Activated naive CD4-positive, alpha-beta T cell treated with anti-CD3 and anti-CD28 coated beads for 36 hours (primary cell): ENCODE data around the gene TSPAN13. TPM values are rescaled to one million over a fixed set of nuclear protein-coding genes. Genes with fewer than 3 reads are reported as not detected.

Source experiments
- CTCF ChIA-PET: fragments of 350-600 bp; sonication (Branson Sonifier 250); formaldehyde crosslinking; loops from one replicate; lab custom pipeline; 2021; ENCODE audit warnings: antibody characterized with exemption; lab: Charles Lee
- DNase-seq: peaks from one replicate; pipeline ENCODE4 v3.0.0-alpha.2; 2020
- H3K27ac Mint-ChIP-seq: one replicate; pipeline ENCODE4 v1.8.0; 2021; ENCODE audit warnings: mild to moderate bottlenecking, mixed read lengths
- H3K27me3 Mint-ChIP-seq: one replicate; pipeline ENCODE4 v1.8.0; 2021; ENCODE audit warnings: low read depth, mixed read lengths
- H3K36me3 Mint-ChIP-seq: one replicate; pipeline ENCODE4 v1.8.0; 2021; ENCODE audit warnings: low read depth, mixed read lengths
- H3K4me1 Mint-ChIP-seq: one replicate; pipeline ENCODE4 v1.8.0; 2021; ENCODE audit warnings: low read depth, mixed read lengths
- H3K4me3 Mint-ChIP-seq: one replicate; pipeline ENCODE4 v1.8.0; 2021; ENCODE audit warnings: mild to moderate bottlenecking, moderate library complexity, mixed read lengths
- H3K9me3 Mint-ChIP-seq: one replicate; pipeline ENCODE4 v1.8.0; 2021; ENCODE audit warnings: mixed read lengths
- intact Hi-C: fragments of 100-400 bp; cut with micrococcal nuclease; formaldehyde crosslinking; loops from one replicate; pipeline ENCODE4 v1.15.1; 2023
- total RNA-seq, 2 experiments: library from RNA; stranded (reverse); gene quantifications; one replicate each; pipeline ENCODE4 v1.2.3, GENCODE V29; 2021

TSPAN13 gene
- total RNA-seq, 2 experiments from 2014 or later = 0.35 to 0.52 TPM

GRCh38 chr7:16785846-16786245 is 32.3 kb downstream of the TSPAN13 start:
- CTCF ChIA-PET = no interaction called here
- intact Hi-C loops = no loop called here
- Mint-ChIP-seq H3K4me1 (no peaks in the 10 kb centered on the region), H3K4me3 (no peak overlapping the region), H3K27me3 (no peaks in the 10 kb centered on the region), H3K36me3 (no peaks in the 10 kb centered on the region), H3K9me3 (no peaks in the 10 kb centered on the region), H3K27ac (no peak overlapping the region)
- DNase-seq = no peak

- Mint-ChIP-seq H3K4me1 (no peaks in the 10 kb centered on the region), H3K36me3 (no peaks in the 10 kb centered on the region), H3K27me3 (no peaks in the 10 kb centered on the region), H3K4me3 (no peak overlapping the region), H3K9me3 (no peaks in the 10 kb centered on the region), H3K27ac (no peak overlapping the region)
- intact Hi-C loops = no loop called here
- CTCF ChIA-PET = no interaction called here
- no peak for DNase-seq
These were observed 32.7 kb downstream of the TSPAN13 start for GRCh38 chr7:16786257-16786656.

GRCh38 chr7:16787127-16787526 is 33.6 kb downstream of the TSPAN13 start:
- no peak for DNase-seq
- Mint-ChIP-seq H3K9me3 (no peaks in the 10 kb centered on the region), H3K4me1 (no peaks in the 10 kb centered on the region), H3K4me3 (no peak overlapping the region), H3K36me3 (no peaks in the 10 kb centered on the region), H3K27ac (no peak overlapping the region), H3K27me3 (no peaks in the 10 kb centered on the region)
- CTCF ChIA-PET = no interaction called here
- intact Hi-C loops = no loop called here

- H3K27ac Mint-ChIP-seq = no peak overlapping the region
- CTCF ChIA-PET = interaction anchor here (0.6 to 1.0 kb wide), 2 partner anchors 10 to 101 kb away, joined by 3 read pairs; no protein-coding TSS in a partner anchor
- DNase-seq = no peak
- no peaks in the 10 kb centered on the region for H3K9me3 Mint-ChIP-seq
- no peaks in the 10 kb centered on the region for H3K36me3 Mint-ChIP-seq
- intact Hi-C loops = no loop called here
- peaks cover 12% of the 10 kb centered on the region for H3K27me3 Mint-ChIP-seq
- H3K4me1 Mint-ChIP-seq = no peaks in the 10 kb centered on the region
- H3K4me3 Mint-ChIP-seq = no peak overlapping the region
These were observed 37.5 kb downstream of the TSPAN13 start for GRCh38 chr7:16791071-16791470.

GRCh38 chr7:16791905-16792698 is 38.5 kb downstream of the TSPAN13 start:
- no peak overlapping the region for H3K27ac Mint-ChIP-seq
- H3K9me3 Mint-ChIP-seq = no peaks in the 10 kb centered on the region
- no peak overlapping the region for H3K4me3 Mint-ChIP-seq
- CTCF ChIA-PET = interaction anchor here (1.0 kb wide), 1 partner anchor 9 kb away, joined by 3 read pairs; no protein-coding TSS in a partner anchor
- intact Hi-C loops = no loop called here
- no peaks in the 10 kb centered on the region for H3K4me1 Mint-ChIP-seq
- H3K36me3 Mint-ChIP-seq = no peaks in the 10 kb centered on the region
- H3K27me3 Mint-ChIP-seq = peaks cover 14% of the 10 kb centered on the region
- DNase-seq = no peak

- Mint-ChIP-seq H3K4me1 (no peaks in the 10 kb centered on the region), H3K27ac (no peak overlapping the region), H3K36me3 (no peaks in the 10 kb centered on the region), H3K9me3 (no peaks in the 10 kb centered on the region), H3K4me3 (no peak overlapping the region), H3K27me3 (peaks cover 14% of the 10 kb centered on the region)
- CTCF ChIA-PET = no interaction called here
- no peak for DNase-seq
- intact Hi-C loops = no loop called here
These were observed 41.4 kb downstream of the TSPAN13 start for GRCh38 chr7:16794986-16795385.

GRCh38 chr7:16795624-16796023 is 42.1 kb downstream of the TSPAN13 start:
- H3K9me3 Mint-ChIP-seq = no peaks in the 10 kb centered on the region
- H3K36me3 Mint-ChIP-seq = no peaks in the 10 kb centered on the region
- H3K27me3 Mint-ChIP-seq = peaks cover 14% of the 10 kb centered on the region
- no peak overlapping the region for H3K27ac Mint-ChIP-seq
- H3K4me1 Mint-ChIP-seq = no peaks in the 10 kb centered on the region
- no peak overlapping the region for H3K4me3 Mint-ChIP-seq
- CTCF ChIA-PET = interaction anchor here (0.5 kb wide), 1 partner anchor 141 kb away, joined by 4 read pairs; no protein-coding TSS in a partner anchor
- no peak for DNase-seq
- intact Hi-C loops = no loop called here

GRCh38 chr7:16801111-16801542 is 47.6 kb downstream of the TSPAN13 start:
- DNase-seq = no peak
- Mint-ChIP-seq H3K27me3 (peaks cover 5% of the 10 kb centered on the region), H3K27ac (no peak overlapping the region), H3K4me3 (no peak overlapping the region), H3K36me3 (no peaks in the 10 kb centered on the region), H3K9me3 (no peaks in the 10 kb centered on the region), H3K4me1 (no peaks in the 10 kb centered on the region)
- CTCF ChIA-PET = interaction anchor here (0.6 to 3.2 kb wide), 9 partner anchors 7 to 198 kb away, joined by 3 to 24 read pairs (median 3); no protein-coding TSS in a partner anchor
- intact Hi-C loops = loop anchor here (1.0 to 2.0 kb wide), 2 partner anchors 117 to 196 kb away; no protein-coding TSS in a partner anchor

- intact Hi-C loops = loop anchor here (1.0 to 2.0 kb wide), 2 partner anchors 117 to 197 kb away; no protein-coding TSS in a partner anchor
- no peak overlapping the region for H3K27ac Mint-ChIP-seq
- H3K4me3 Mint-ChIP-seq = no peak overlapping the region
- no peaks in the 10 kb centered on the region for H3K36me3 Mint-ChIP-seq
- CTCF ChIA-PET = interaction anchor here (0.7 to 3.2 kb wide), 7 partner anchors 10 to 199 kb away, joined by 3 to 24 read pairs (median 3); no protein-coding TSS in a partner anchor
- no peak for DNase-seq
- peaks cover 4% of the 10 kb centered on the region for H3K27me3 Mint-ChIP-seq
- no peaks in the 10 kb centered on the region for H3K9me3 Mint-ChIP-seq
- H3K4me1 Mint-ChIP-seq = no peaks in the 10 kb centered on the region
These were observed 48.0 kb downstream of the TSPAN13 start for GRCh38 chr7:16801579-16801978.

- Mint-ChIP-seq H3K4me1 (no peaks in the 10 kb centered on the region), H3K36me3 (no peaks in the 10 kb centered on the region), H3K27me3 (peaks cover 4% of the 10 kb centered on the region), H3K27ac (no peak overlapping the region), H3K9me3 (no peaks in the 10 kb centered on the region), H3K4me3 (no peak overlapping the region)
- CTCF ChIA-PET = interaction anchor here (0.7 to 3.2 kb wide), 2 partner anchors 115 to 127 kb away, joined by 4 to 24 read pairs; no protein-coding TSS in a partner anchor
- no peak for DNase-seq
- intact Hi-C loops = no loop called here
These were observed 49.6 kb downstream of the TSPAN13 start for GRCh38 chr7:16803125-16803524.

GRCh38 chr7:16803881-16804673 is 50.5 kb downstream of the TSPAN13 start:
- no peaks in the 10 kb centered on the region for H3K36me3 Mint-ChIP-seq
- H3K27ac Mint-ChIP-seq = no peak overlapping the region
- no peak overlapping the region for H3K4me3 Mint-ChIP-seq
- peaks cover 4% of the 10 kb centered on the region for H3K27me3 Mint-ChIP-seq
- no peaks in the 10 kb centered on the region for H3K4me1 Mint-ChIP-seq
- CTCF ChIA-PET = interaction anchor here (3.2 kb wide), 1 partner anchor 114 kb away, joined by 24 read pairs; no protein-coding TSS in a partner anchor
- intact Hi-C loops = no loop called here
- DNase-seq = no peak
- no peaks in the 10 kb centered on the region for H3K9me3 Mint-ChIP-seq
